Measurements from ENCODE around the gene SUDS3.

GRCh38 chr12:118428643-118429042 lies 52.3 kb downstream of the SUDS3 start:
- TF ChIP-seq, protein P1, sequence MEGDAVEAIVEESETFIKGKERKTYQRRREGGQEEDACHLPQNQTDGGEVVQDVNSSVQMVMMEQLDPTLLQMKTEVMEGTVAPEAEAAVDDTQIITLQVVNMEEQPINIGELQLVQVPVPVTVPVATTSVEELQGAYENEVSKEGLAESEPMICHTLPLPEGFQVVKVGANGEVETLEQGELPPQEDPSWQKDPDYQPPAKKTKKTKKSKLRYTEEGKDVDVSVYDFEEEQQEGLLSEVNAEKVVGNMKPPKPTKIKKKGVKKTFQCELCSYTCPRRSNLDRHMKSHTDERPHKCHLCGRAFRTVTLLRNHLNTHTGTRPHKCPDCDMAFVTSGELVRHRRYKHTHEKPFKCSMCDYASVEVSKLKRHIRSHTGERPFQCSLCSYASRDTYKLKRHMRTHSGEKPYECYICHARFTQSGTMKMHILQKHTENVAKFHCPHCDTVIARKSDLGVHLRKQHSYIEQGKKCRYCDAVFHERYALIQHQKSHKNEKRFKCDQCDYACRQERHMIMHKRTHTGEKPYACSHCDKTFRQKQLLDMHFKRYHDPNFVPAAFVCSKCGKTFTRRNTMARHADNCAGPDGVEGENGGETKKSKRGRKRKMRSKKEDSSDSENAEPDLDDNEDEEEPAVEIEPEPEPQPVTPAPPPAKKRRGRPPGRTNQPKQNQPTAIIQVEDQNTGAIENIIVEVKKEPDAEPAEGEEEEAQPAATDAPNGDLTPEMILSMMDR (conservative IDR thresholded peaks at IDR 0.05): no peak
- TF ChIP-seq ZFX (IDR thresholded peaks at IDR 0.05): no peak

All from C4-2B (cell line).